Measurements from ENCODE around the gene RPS6KB2. TPM values are rescaled to one million over a fixed set of nuclear protein-coding genes. Genes with fewer than 3 reads are reported as not detected.
"Not testable (repeated sequence)": the region's sequence is repeated elsewhere in the genome, so short reads cannot be mapped to it uniquely, and the experiment has no call there.

Gene RPS6KB2
- total RNA-seq, 4 donors from 2014 or later: 36.9 to 69.3 (median 47.1) TPM

GRCh38 chr11:67398661-67399563 is 29.4 kb upstream of the RPS6KB2 start:
- H3K36me3 ChIP-seq: peaks cover 0 to 65% (median 21%) of the 10 kb centered on the region in 3 donors

GRCh38 chr11:67400251-67400941 is 27.9 kb upstream of the RPS6KB2 start:
- TF ChIP-seq, protein P1, sequence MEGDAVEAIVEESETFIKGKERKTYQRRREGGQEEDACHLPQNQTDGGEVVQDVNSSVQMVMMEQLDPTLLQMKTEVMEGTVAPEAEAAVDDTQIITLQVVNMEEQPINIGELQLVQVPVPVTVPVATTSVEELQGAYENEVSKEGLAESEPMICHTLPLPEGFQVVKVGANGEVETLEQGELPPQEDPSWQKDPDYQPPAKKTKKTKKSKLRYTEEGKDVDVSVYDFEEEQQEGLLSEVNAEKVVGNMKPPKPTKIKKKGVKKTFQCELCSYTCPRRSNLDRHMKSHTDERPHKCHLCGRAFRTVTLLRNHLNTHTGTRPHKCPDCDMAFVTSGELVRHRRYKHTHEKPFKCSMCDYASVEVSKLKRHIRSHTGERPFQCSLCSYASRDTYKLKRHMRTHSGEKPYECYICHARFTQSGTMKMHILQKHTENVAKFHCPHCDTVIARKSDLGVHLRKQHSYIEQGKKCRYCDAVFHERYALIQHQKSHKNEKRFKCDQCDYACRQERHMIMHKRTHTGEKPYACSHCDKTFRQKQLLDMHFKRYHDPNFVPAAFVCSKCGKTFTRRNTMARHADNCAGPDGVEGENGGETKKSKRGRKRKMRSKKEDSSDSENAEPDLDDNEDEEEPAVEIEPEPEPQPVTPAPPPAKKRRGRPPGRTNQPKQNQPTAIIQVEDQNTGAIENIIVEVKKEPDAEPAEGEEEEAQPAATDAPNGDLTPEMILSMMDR (IDR thresholded peaks at IDR 0.05): no peak
- TF ChIP-seq POLR2A (IDR thresholded peaks at IDR 0.05) (no peak), EP300 (IDR thresholded peaks at IDR 0.05) (no peak)
- peaks cover 0 to 52% (median 21%) of the 10 kb centered on the region in 3 donors for H3K36me3 ChIP-seq
- DNase-seq (ENCODE audit: low spot score in 2 of 2): no peak
- WGBS, 2 donors: 32 to 41% methylated on average over 23 of the region's 23 CpGs
- H3K27ac ChIP-seq: peak overlapping the region; percentile 91 to 98 (median 94)
- H3K27me3 ChIP-seq: no peaks in the 10 kb centered on the region
- no peaks in the 10 kb centered on the region for H3K9me3 ChIP-seq
- H3K4me3 ChIP-seq: peak overlapping the region; percentile 75 to 99 (median 90)
- H3K4me1 ChIP-seq: peaks cover 0 to 74% (median 26%) of the 10 kb centered on the region in 4 donors

More at GRCh38 chr11:67398661-67399563, 29.4 kb upstream of the RPS6KB2 start:
- WGBS, 2 donors: 73 to 82% methylated on average over 16 to 27 of the region's 31 CpGs
- Histone ChIP-seq H3K9me3 (no peaks in the 10 kb centered on the region), H3K4me3 (no peak overlapping the region), H3K4me1 (peaks cover 0 to 60% (median 26%) of the 10 kb centered on the region in 4 donors), H3K27me3 (no peaks in the 10 kb centered on the region), H3K27ac (peak overlapping the region in 1 of 4 donors; percentile 26)
- DNase-seq (ENCODE audit: low spot score in 2 of 2): no peak
- TF ChIP-seq POLR2A (IDR thresholded peaks at IDR 0.05): no peak
- TF ChIP-seq, protein P1 (IDR thresholded peaks at IDR 0.05): no peak
- no peak for TF ChIP-seq EP300 (IDR thresholded peaks at IDR 0.05)

DNA sequence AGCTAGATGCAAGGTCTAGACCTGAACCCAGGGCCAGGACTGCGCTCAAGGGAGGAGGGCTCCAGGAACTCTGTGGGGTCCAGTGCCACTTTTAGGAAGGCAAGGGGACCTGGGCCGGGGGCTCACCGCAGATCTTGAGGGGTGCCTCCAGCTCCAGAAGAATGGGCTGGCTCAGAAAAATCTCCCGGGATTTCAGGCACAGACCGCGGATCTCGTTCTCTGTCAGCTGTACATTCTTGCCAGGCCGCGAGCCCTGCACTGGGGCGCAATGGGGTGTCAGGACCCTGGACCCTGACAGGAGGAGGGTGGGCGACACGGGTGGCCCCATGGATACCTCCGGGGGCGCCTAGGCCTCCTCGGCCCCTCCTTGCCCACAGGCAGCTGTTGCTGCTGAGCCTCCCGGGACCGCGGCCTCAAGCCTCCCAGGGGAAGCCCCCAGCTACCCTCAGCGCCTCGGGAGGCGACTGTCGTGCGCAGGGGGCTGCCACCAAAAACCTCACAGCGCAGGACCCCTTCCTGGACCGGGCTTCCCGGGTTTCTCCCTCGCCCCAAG is 27.3 kb upstream of the RPS6KB2 start:
- no peak for DNase-seq (ENCODE audit: low spot score in 2 of 2)
- Histone ChIP-seq H3K36me3 (peaks cover 0 to 45% (median 21%) of the 10 kb centered on the region in 3 donors), H3K4me1 (peaks cover 0 to 76% (median 26%) of the 10 kb centered on the region in 4 donors), H3K27ac (peak overlapping the region; percentile 91 to 98 (median 94)), H3K27me3 (no peaks in the 10 kb centered on the region), H3K9me3 (no peaks in the 10 kb centered on the region), H3K4me3 (peak overlapping the region; percentile 75 to 99 (median 90))
- WGBS, 2 donors: 7 to 8% methylated on average over 10 to 18 of the region's 27 CpGs
- no peak for TF ChIP-seq POLR2A (IDR thresholded peaks at IDR 0.05)
- TF ChIP-seq EP300 (IDR thresholded peaks at IDR 0.05): no peak
- TF ChIP-seq, protein P1 (IDR thresholded peaks at IDR 0.05): no peak

DNA sequence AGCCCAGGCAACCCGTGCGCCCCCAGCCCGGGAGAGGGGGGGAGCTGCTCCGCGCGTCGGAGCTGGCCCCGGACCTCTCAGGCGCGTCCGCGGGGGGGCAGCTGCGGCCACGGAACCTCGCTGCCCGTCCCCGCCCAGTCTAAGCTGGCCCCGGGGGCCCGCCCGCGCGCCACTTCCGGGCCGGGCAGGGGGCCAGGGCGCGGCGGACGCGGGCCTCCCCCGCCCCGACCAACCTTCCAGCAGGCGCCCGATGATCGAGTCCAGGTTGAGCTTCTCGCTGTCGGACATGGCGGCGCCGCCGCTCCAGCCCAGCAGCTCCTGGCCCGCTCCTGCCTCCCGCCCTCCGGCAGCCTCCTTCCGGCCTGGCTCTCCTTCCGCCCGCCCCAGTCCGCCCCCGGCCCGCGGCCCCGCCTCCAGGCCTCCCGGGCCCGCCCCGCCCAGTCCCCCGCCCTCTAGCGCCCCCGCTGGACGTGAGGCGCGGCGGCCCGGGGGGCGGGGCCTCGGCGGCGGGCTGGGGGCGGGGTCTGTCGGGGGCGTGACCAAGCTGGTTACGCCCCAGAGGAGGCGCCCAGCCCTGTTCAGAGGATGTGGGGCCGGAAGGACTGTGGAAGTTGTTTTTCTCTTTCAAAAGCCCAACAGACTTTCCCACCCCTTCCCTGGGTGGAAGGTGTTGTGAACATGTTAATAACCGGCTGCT is 26.7 kb upstream of the RPS6KB2 start, which contains the start of gene PPP1CA:
PPP1CA (minus strand) TSS at position 364 of the 697 bp plus-strand sequence; CDS start at position 288, 76 bp downstream.
- Histone ChIP-seq H3K27ac (peak within 1 kb of the TSS; percentile 91 to 98 (median 94)), H3K36me3 (peaks cover 0 to 39% (median 21%) of the 10 kb centered on the region in 3 donors), H3K4me1 (peaks cover 0 to 74% (median 28%) of the 10 kb centered on the region in 4 donors), H3K27me3 (no peaks in the 10 kb centered on the region), H3K9me3 (no peaks in the 10 kb centered on the region), H3K4me3 (peak within 1 kb of the TSS; percentile 75 to 99 (median 90))
- 1 to 4% methylated on average over 5 to 24 of the region's 73 CpGs for WGBS, 2 donors
- TF ChIP-seq, protein P1 (IDR thresholded peaks at IDR 0.05): peak; percentile 52 to 93 (median 73)
- TF ChIP-seq EP300 (IDR thresholded peaks at IDR 0.05): peak in 1 of 2 donors; percentile 70
- peak; percentile 60 to 73 for TF ChIP-seq POLR2A (IDR thresholded peaks at IDR 0.05)
- peak; percentile 78 to 83 for DNase-seq (ENCODE audit: low spot score in 2 of 2)

DNA sequence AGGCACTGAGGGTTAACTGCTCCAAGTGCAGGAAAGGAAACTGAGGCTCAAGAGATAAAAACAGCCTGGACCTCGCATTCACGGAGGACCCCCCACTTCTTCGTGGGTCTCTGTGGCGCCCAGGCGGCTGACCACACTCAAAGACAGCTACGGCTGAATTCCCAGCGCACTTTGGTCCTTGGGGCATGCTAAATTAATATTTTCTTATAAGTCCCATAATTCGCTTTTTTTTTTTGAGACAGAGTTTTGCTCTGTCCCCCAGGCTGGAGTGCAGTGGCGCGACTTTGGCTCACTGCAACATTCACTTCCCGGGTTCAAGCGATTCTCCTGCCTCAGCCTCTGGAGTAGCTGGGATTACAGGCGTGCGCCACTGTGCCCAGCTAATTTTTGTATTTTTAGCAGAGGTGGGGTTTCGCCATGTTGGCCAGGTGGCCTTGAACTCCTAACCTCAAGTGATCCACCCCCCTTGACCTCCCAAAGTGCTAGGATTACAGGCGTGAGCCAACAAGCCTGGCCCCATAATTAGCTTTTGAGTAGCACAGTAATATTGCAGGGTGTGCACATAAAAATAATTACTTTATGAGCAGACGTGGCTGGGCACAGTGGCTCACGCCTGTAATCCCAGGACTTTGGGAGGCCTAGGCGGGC is 26.0 kb upstream of the RPS6KB2 start:
- H3K4me3 ChIP-seq: peak overlapping the region; percentile 40 to 91 (median 82)
- not testable (repeated sequence) for H3K27me3 ChIP-seq; DNase-seq (ENCODE audit: low spot score in 2 of 2); H3K9me3 ChIP-seq
- peaks cover 0 to 32% (median 20%) of the 10 kb centered on the region in 3 donors for H3K36me3 ChIP-seq
- 51 to 52% methylated on average over 19 of the region's 19 CpGs for WGBS, 2 donors
- H3K27ac ChIP-seq: peak overlapping the region; percentile 86 to 98 (median 89)
- H3K4me1 ChIP-seq: peaks cover 0 to 67% (median 27%) of the 10 kb centered on the region in 4 donors

- H3K4me1 ChIP-seq: peaks cover 0 to 64% (median 30%) of the 10 kb centered on the region in 4 donors
- 95 to 96% methylated on average over 9 of the region's 9 CpGs for WGBS, 2 donors
- not testable (repeated sequence) for DNase-seq (ENCODE audit: low spot score in 2 of 2); H3K27me3 ChIP-seq; H3K4me3 ChIP-seq; H3K9me3 ChIP-seq
- H3K27ac ChIP-seq: peak overlapping the region in 1 of 4 donors; percentile 80
- H3K36me3 ChIP-seq: peaks cover 0 to 25% (median 14%) of the 10 kb centered on the region in 3 donors
Measured at GRCh38 chr11:67403085-67403484, 25.2 kb upstream of the RPS6KB2 start.
